IPS DF 6.9 (cell line): ENCODE data around the gene ZNF215.
A peak's percentile ranks its signal among the peaks of the same experiment; 100 is the strongest.
"Not testable (repeated sequence)": the region's sequence is repeated elsewhere in the genome, so short reads cannot be mapped to it uniquely, and the experiment has no call there.

ENCODE experiments used
- DNase-seq: peaks from one replicate; pipeline ENCODE4 v3.0.0-alpha.2; 2013; ENCODE audit warnings: low read depth, low spot score
- H3K27ac ChIP-seq: one replicate; pipeline ENCODE4 v1.5.1; 2013; ENCODE audit warnings: low read length, control low read depth
- H3K27me3 ChIP-seq: 2 replicates; pipeline ENCODE4 v1.6.1; 2013; ENCODE audit warnings: mild to moderate bottlenecking, low read length; ENCODE audit not compliant: control insufficient read depth, insufficient read depth
- H3K36me3 ChIP-seq: 2 replicates; pipeline ENCODE4 v1.6.1; 2013; ENCODE audit warnings: low read length; ENCODE audit not compliant: control insufficient read depth, insufficient read depth
- H3K4me1 ChIP-seq: 2 replicates; pipeline ENCODE4 v1.6.1; 2013; ENCODE audit warnings: low read length; ENCODE audit not compliant: control insufficient read depth, insufficient read depth
- H3K4me3 ChIP-seq: 2 replicates; pipeline ENCODE4 v1.5.1; 2013; ENCODE audit warnings: mild to moderate bottlenecking, low read length
- H3K9me3 ChIP-seq: 2 replicates; pipeline ENCODE4 v1.6.1; 2013; ENCODE audit warnings: low read length, inconsistent platforms; ENCODE audit not compliant: control insufficient read depth, insufficient read depth
- WGBS: extraction: QIAGEN DNeasy Blood & Tissue Kit; methylation state at CpG from one replicate; pipeline ENCODE4 v1.1.7; 2013; ENCODE audit warnings: mixed read lengths, missing lambda C conversion rate; ENCODE audit not compliant: insufficient read length, insufficient coverage; 5-methylcytosine and 5-hydroxymethylcytosine counted together

Gene ZNF215

GRCh38 chr11:6926208-6927029 lies at the start of gene ZNF215:
Gene ZNF215, plus strand, starts transcription at chr11:6926426. Its CDS starts 5,847 bp downstream, at chr11:6932273.
- Histone ChIP-seq H3K27ac (no peak within 1 kb of the TSS), H3K4me3 (peak within 1 kb of the TSS; percentile 53), H3K36me3 (no peaks in the 10 kb centered on the region), H3K4me1 (no peaks in the 10 kb centered on the region; the same call in 1 of the 2 replicates), H3K27me3 (no peaks in the 10 kb centered on the region), H3K9me3 (no peaks in the 10 kb centered on the region)
- no CpG with 5 or more reads among the region's 61 CpGs for WGBS
- peak; percentile 61 for DNase-seq

GRCh38 chr11:6876914-6877313 lies 49.3 kb upstream of the ZNF215 start:
- H3K4me1 ChIP-seq, result no peaks in the 10 kb centered on the region
- no CpG with 5 or more reads among the region's 3 CpGs for whole genome bisulfite sequencing
- H3K9me3 ChIP-seq, result no peaks in the 10 kb centered on the region; the same call in 1 of the 2 replicates
- no peaks in the 10 kb centered on the region for H3K27me3 ChIP-seq
- no peak for DNase-seq
- no peak overlapping the region for H3K27ac ChIP-seq
- H3K4me3 ChIP-seq, result no peak overlapping the region
- no peaks in the 10 kb centered on the region for H3K36me3 ChIP-seq

GRCh38 chr11:6882751-6883150 lies 43.5 kb upstream of the ZNF215 start:
- H3K4me3 ChIP-seq, result no peak overlapping the region
- no peaks in the 10 kb centered on the region for H3K4me1 ChIP-seq
- no peaks in the 10 kb centered on the region for H3K9me3 ChIP-seq
- no peaks in the 10 kb centered on the region for H3K36me3 ChIP-seq
- H3K27ac ChIP-seq, result no peak overlapping the region
- no peak for DNase-seq
- H3K27me3 ChIP-seq, result no peaks in the 10 kb centered on the region

GRCh38 chr11:6887711-6888110 lies 38.5 kb upstream of the ZNF215 start:
- H3K27ac ChIP-seq, H3K36me3 ChIP-seq, H3K4me1 ChIP-seq, H3K27me3 ChIP-seq, H3K4me3 ChIP-seq, H3K9me3 ChIP-seq, DNase-seq: not testable (repeated sequence)
- WGBS, result no CpG with 5 or more reads among the region's 5 CpGs

- WGBS, result no CpG with 5 or more reads among the region's 4 CpGs
- no peak for DNase-seq
- H3K27ac ChIP-seq, result no peak overlapping the region
- H3K27me3 ChIP-seq, result no peaks in the 10 kb centered on the region
- H3K4me3 ChIP-seq, result no peak overlapping the region
- no peaks in the 10 kb centered on the region for H3K36me3 ChIP-seq
- no peaks in the 10 kb centered on the region for H3K9me3 ChIP-seq
- H3K4me1 ChIP-seq, result no peaks in the 10 kb centered on the region
Measured at GRCh38 chr11:6888830-6889229, 37.4 kb upstream of the ZNF215 start.

GRCh38 chr11:6889835-6890234 lies 36.4 kb upstream of the ZNF215 start:
- no peaks in the 10 kb centered on the region for H3K36me3 ChIP-seq
- DNase-seq, result no peak
- WGBS, result no CpG with 5 or more reads among the region's 1 CpG
- no peaks in the 10 kb centered on the region for H3K27me3 ChIP-seq
- no peak overlapping the region for H3K4me3 ChIP-seq
- no peaks in the 10 kb centered on the region for H3K9me3 ChIP-seq
- H3K4me1 ChIP-seq, result no peaks in the 10 kb centered on the region
- H3K27ac ChIP-seq, result no peak overlapping the region

- H3K9me3 ChIP-seq, result no peaks in the 10 kb centered on the region
- no peak within 1 kb of the TSS for H3K27ac ChIP-seq
- DNase-seq, result no peak
- WGBS, result no CpG with 5 or more reads among the region's 2 CpGs
- H3K36me3 ChIP-seq, result no peaks in the 10 kb centered on the region
- no peaks in the 10 kb centered on the region for H3K27me3 ChIP-seq
- no peak within 1 kb of the TSS for H3K4me3 ChIP-seq
- no peaks in the 10 kb centered on the region for H3K4me1 ChIP-seq
Measured at GRCh38 chr11:6892400-6892799, 33.8 kb upstream of the ZNF215 start, which contains the start of gene OR2D2. Gene OR2D2, minus strand, starts transcription at chr11:6892500. Its CDS starts 0 bp downstream, at chr11:6892500.

GRCh38 chr11:6894097-6894496 lies 32.1 kb upstream of the ZNF215 start:
- Histone ChIP-seq H3K27ac (no peak overlapping the region), H3K4me3 (no peak overlapping the region), H3K9me3 (no peaks in the 10 kb centered on the region), H3K36me3 (no peaks in the 10 kb centered on the region), H3K4me1 (no peaks in the 10 kb centered on the region), H3K27me3 (no peaks in the 10 kb centered on the region)
- DNase-seq, result peak; percentile 1

GRCh38 chr11:6895010-6895409 lies 31.2 kb upstream of the ZNF215 start:
- no peak for DNase-seq
- Histone ChIP-seq H3K36me3 (no peaks in the 10 kb centered on the region), H3K4me3 (no peak overlapping the region), H3K4me1 (no peaks in the 10 kb centered on the region), H3K9me3 (no peaks in the 10 kb centered on the region), H3K27me3 (no peaks in the 10 kb centered on the region), H3K27ac (no peak overlapping the region)

- Histone ChIP-seq H3K36me3 (no peaks in the 10 kb centered on the region), H3K9me3 (no peaks in the 10 kb centered on the region), H3K4me3 (no peak overlapping the region), H3K4me1 (no peaks in the 10 kb centered on the region), H3K27me3 (no peaks in the 10 kb centered on the region), H3K27ac (no peak overlapping the region)
- no peak for DNase-seq
- WGBS, result no CpG with 5 or more reads among the region's 1 CpG
Measured at GRCh38 chr11:6898911-6899310, 27.3 kb upstream of the ZNF215 start.

- H3K4me1 ChIP-seq, result no peaks in the 10 kb centered on the region
- DNase-seq, result no peak
- no CpG with 5 or more reads among the region's 2 CpGs for WGBS
- no peaks in the 10 kb centered on the region for H3K27me3 ChIP-seq
- H3K4me3 ChIP-seq, result no peak overlapping the region
- no peak overlapping the region for H3K27ac ChIP-seq
- H3K9me3 ChIP-seq, result no peaks in the 10 kb centered on the region
- H3K36me3 ChIP-seq, result no peaks in the 10 kb centered on the region
Measured at GRCh38 chr11:6900327-6900999, 25.8 kb upstream of the ZNF215 start.
